Jurkat, Clone E6-1 (cell line): ENCODE measurements around the gene IQGAP2.

Experiments used
- DNase-seq: peaks from one replicate; pipeline ENCODE4 v3.0.0-alpha.2; 2011; ENCODE audit warnings: low read depth, low spot score
- H3K4me3 ChIP-seq: 2 replicates; pipeline ENCODE4 v1.5.1; 2011; ENCODE audit warnings: mild to moderate bottlenecking, low read length, control low read depth, moderate library complexity

IQGAP2 gene

DNA sequence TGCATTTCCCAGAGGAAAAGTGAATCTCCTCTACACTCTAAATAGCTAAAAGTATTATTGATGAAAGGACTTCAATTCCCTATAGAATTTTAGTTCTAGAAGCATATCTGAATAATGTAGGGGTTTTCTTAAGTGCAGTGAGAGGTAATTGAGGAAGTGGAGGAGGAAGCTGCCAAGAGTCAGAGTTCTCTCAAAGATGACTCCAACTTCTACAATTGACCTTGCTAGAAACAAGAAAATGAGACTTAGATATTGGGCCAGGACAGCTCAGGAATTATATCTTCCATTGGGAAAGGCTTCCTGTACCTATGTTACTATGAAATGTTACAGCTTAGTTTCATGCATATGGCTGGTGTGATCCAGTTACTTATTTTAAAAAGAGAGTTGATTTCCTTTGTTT lies 302.5 kb downstream of the IQGAP2 start:
- DNase-seq = no peak

DNA sequence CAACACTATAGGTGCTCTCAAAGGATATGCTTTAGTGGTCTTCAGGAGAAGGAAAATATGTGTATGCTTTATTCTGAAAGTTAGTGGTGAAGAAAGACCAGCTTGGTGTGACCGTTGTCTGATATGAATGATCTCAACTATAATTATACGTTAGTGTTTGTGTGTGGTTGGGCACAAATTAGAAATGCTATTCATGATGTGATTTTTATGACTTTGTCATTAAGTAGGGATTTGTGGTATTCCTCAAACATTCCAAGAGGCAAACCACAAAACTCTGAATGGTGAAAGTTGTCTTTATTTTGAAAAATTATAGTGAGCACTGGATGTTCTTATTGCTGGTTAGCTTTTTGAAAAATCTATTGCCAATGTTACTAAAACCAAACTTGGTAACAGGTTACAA lies 306.7 kb downstream of the IQGAP2 start:
- no peak overlapping the region for H3K4me3 ChIP-seq
- no peak for DNase-seq

More for the DNA sequence above, 302.5 kb downstream of the IQGAP2 start:
- H3K4me3 ChIP-seq = no peak overlapping the region

DNA sequence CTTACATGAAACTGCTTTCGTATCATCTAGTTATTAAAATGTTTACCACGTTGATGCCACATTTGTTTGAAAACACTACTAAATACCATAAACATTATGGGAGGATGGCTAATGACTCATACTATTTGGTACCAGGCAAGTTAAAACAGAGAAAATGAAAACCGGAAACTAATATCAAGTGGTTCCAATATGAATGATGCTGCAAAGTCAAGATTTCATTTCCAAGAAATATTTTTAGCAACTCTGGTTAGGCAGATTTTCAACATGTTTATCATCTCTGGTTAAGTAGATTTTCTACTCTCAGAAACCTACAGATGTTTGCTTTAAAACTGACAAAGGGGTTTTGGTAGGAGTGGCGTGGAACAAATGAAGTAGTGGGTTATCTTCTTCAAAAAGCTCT lies 307.9 kb downstream of the IQGAP2 start:
- DNase-seq = no peak
- no peak overlapping the region for H3K4me3 ChIP-seq

DNA sequence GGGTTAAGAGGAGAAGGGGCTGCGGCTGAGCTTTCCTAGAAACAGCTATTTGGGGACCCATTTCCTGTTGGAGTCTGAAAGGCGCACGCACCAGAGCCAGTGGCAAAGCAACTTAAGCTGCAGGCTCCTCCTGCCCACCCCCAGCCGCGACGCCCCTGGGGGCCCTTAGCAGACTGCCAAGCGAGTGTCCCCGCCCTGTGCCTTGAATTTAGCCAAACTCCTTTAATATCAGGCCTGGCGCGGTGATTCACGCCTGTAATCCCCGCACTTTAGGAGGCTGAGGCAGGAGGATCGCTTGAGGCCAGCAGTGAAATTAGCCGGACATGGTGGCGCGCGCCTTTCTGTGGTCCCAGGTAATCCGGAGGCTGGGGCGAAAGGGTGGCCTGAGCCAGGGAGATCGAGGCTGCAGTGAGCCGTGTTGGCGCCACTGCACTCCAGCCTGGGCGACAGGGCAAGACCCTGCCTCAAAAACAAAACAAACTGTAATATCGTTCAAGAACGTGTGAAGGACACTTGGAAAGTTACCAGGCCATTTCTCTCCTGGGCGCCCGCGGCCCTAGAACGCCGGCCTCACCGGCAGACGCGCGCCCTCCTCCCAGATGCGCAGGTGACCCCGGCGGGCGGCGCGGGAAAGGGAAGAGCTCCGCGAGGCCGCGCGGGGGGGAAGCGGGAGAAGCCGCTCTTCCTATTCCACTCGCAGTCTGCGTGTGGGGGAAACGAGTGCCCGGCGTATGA lies 311.8 kb downstream of the IQGAP2 start:
- no peak for DNase-seq
- H3K4me3 ChIP-seq = peak overlapping the region; percentile 71

DNA sequence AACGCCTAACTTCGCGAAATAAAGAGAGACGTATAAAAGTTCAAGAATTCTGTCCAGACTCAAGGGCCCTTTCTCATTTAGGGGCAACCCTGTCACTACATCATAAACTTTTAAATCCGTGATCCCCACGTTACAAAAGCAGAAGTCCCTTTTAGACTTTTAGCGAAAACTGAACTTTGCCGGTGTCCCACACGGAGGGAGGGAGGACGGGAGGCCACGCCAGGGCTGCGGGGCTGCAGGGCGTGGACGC lies 312.3 kb downstream of the IQGAP2 start:
- peak overlapping the region; percentile 71 for H3K4me3 ChIP-seq
- no peak for DNase-seq

DNA sequence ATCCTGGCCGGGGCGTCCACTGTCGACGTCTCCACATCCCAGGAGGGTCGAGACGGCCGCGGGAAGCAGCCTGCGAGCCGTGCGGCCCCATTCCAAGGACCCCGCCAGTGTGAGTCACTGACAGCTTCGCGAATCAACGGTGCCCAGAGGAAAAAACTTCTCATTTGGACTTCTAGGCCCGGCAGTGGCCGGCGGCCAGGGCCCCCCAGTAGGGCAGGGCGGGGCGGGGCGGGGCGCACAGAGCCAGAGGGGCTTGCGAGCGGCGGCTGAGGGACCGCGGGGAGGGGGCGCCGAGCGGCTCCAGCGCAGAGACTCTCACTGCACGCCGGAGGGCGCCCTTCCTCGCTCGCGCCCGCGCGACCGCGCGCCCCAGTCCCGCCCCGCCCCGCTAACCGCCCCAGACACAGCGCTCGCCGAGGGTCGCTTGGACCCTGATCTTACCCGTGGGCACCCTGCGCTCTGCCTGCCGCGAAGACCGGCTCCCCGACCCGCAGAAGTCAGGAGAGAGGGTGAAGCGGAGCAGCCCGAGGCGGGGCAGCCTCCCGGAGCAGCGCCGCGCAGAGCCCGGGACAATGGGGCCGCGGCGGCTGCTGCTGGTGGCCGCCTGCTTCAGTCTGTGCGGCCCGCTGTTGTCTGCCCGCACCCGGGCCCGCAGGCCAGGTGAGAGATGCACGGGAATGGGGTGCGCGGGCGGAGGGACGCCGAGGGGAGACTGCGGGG lies 312.8 kb downstream of the IQGAP2 start, which contains the start of gene F2R:
Gene F2R (plus strand): TSS at position 391 of the 720 bp plus-strand sequence. CDS start 182 bp downstream, at position 573.
- peak; percentile 33 for DNase-seq

DNA sequence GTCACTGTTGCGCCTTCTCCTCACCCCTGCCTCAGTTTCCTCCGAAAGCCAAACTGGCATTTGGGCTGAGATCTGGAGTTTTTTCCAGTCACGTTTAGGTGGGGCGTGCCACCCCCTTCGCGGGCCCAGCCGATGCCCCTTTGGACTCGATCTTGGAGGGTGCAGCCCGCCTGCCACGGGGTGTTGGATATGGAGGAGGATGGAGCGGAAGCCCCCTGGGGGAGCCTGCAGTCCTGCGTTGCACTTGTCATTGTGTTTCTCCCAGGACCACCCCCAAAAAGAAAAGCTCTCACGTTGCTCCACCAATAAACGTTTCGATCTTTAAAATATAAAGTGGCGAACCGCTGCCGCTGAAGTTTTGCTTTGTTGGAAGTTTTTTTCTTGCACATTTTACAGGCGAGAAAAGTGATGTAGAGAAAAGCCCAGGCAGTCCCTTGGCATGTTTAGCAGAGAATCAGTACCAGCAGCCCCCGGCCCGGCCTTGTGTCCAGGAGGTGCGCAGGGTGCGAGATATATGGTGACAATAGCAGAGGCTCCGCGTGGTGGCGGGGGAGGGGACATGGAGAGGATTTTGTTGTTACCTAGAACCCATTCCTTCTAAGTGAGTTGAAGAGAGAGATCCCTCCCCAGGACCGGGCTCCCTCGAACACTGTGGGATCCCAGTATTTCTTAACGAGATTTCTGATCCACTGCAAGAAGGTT lies 313.5 kb downstream of the IQGAP2 start:
- peak overlapping the region; percentile 71 for H3K4me3 ChIP-seq
- DNase-seq = no peak

More for the DNA sequence above, 312.8 kb downstream of the IQGAP2 start, which contains the start of gene F2R:
- H3K4me3 ChIP-seq = peak within 1 kb of the TSS; percentile 71

DNA sequence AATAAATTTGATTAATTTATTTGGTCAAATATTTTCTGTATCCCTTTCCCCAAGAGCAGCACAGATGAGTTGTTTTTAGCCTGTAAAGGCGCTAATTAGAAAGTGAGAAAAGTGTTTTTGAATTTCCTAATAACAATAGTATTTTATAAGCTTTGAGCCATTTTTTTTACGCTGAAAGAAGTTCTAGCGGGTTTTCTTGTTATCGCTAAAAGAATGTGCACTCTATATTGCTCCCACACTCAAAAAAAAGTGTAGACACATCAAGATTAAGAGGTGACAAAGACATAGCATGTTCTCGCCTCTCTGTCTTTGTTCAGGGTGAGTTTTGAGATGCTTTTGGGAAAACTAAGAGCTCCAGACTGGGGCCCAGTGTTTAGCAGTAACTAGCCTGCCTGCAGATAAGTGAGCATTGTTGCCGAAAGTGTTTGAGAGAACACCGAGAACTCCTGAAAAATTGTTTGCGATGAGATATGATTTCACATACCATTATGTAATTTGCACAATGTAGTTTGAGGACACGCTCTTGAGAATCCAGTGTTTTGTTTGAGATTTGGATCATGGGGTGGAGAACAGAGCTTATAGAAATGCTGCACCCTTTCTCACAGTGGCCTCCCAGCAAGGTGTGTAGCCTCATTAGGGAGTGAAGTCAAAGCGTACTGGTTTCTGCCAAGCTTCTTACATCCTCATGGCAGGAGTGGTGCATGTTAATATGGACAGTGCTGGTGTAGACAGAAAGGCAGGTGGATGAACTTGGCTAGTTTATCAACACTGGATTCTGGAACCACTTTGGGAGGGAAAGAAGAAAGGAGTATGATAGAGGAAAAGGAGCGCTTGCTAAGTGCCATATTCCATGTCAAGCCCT lies 314.4 kb downstream of the IQGAP2 start:
- DNase-seq = no peak

DNA sequence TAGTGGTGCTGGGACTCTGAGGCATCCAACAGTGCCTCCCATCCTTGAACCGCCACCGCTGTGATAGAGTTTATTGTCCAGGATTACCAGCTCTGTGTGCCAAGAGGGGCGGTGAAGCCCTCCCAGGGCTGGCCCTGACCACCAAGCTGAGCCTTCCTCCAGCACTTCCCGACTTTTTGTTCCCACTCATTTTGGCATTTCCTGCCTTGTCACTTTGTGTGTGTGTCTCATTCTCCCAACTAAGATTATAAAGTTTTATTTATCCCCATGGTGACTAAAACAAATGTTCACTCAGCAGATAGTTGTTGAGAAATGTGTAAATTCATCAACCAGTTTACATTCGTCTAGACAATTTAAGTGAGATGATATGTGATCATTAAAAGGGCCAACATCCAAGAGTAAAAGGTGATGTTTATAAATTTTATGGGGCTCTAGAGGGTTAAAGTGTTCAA lies 315.3 kb downstream of the IQGAP2 start:
- DNase-seq = no peak
- no peak overlapping the region for H3K4me3 ChIP-seq

More for the DNA sequence above, 314.4 kb downstream of the IQGAP2 start:
- no peak overlapping the region for H3K4me3 ChIP-seq

DNA sequence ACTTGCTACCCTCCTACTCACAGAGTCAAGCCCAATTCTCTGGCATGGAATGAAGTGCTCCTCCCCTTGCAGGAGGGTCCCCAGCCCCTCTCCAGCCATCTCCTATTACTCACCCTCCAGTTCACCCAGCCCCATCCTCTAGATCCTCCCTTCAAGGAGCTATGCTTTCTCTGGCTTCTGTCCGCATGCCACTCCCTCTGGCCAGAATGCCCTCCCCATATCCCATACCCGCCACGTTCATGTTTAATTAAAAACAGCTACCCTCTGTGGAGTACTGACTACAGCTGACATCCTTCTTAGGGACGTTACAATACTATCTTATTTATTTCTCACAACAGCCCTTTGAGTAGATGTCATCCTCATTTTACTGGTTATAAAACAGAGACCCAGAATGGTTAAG lies 315.8 kb downstream of the IQGAP2 start:
- H3K4me3 ChIP-seq = no peak overlapping the region
- no peak for DNase-seq

DNA sequence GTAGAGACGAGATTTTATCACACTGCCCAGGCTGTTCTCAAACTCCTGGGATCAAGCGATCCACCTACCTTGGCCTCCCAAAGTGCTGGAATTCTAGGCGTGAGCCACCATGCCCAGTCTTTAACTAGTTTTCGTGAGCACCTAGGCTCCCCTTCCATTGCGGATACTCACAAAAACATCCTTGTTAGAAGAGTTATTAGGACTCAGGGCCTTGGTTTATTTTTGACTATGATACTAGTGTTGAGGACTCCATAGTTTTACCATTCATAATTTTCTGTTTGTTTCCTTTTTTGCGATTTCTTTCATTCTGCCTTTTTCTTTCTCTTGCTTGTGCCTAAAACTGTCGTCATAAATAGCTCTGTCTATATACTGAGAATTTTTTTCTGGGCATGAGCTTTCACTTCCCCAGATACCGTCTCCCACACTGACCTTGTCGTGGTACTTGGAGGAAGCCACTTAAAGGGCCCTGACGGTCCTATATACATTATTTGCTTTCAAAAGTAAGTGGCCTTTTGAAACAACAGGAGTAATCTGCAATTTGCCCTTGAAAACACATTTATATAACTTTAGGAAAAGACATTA lies 318.0 kb downstream of the IQGAP2 start:
- no peak overlapping the region for H3K4me3 ChIP-seq
- no peak for DNase-seq

DNA sequence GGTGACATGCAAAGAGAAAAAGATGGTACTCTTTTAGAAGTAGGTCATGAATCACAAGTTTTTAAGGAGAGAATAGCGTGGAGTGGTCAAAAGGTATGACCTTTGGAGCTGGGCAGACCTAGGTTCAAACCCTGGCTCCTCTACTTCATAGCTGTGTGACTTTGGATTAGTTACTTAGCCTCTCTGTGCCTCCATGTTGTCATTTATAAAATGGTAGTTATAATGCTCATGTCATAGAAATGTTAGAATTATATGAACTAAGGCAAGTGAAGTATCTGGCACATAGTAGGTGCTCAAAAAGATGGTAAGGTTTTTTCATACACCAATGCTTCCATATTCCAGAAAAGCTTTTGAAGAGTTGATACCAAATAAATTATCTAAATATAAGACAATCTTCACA lies 320.2 kb downstream of the IQGAP2 start:
- no peak overlapping the region for H3K4me3 ChIP-seq
- DNase-seq = no peak

DNA sequence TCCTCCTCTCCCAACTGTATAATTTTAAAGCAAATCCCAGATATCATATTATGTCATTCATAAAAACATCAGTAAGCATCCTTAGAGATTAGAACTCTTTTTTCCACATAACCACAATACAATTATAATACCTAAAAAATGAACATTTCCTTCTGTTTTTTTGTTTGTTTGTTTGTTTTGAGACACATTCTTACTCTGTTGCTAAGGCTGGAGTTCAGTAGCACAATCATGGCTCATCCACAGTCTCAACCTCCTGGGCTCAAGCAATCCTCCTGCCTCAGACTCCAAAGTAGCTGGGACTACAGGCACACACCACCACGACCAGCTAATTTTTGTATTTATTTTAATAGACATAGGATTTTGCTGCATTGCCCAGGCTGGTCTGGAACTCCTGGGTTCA lies 320.8 kb downstream of the IQGAP2 start:
- no peak overlapping the region for H3K4me3 ChIP-seq

DNA sequence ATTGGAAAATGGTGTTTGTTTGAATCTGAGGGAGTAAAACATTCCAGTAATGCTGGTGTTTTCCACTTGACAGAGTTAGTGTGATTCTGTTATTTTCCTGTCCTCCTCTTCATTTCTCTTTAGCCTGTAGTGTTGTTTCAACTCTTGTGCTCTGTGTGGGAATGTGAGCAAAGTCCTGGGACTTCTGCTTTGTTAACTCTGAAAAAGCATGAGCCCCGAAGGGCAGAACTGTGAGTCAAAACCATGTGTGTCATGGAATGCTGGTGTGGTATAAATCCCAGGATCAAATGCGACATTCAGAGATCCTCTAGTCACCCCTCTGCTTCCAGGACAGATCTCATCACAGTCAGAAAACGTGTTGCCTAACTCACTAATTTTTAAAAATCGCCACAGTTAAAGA lies 321.8 kb downstream of the IQGAP2 start:
- DNase-seq = no peak
- H3K4me3 ChIP-seq = no peak overlapping the region

More for the DNA sequence above, 320.8 kb downstream of the IQGAP2 start:
- no peak for DNase-seq

DNA sequence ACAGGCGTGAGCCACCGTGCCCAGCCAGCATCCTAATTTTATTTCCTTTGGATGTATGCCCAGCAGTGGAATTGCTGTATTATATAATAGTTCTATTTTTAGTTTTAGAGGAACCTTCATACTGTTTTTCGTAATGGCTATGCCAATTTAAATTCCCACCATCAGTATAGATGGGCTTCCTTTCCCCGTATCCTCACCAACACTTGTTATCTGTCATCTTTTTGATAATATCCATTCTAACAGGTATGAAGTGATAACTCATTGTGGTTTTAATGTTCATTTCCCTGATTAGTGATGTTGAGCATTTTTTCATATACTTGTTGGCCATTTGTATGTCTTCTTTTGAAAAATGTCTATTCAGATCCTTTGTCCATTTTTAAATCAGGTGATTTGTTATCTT lies 325.9 kb downstream of the IQGAP2 start:
- H3K4me3 ChIP-seq = no peak overlapping the region
- DNase-seq = no peak

DNA sequence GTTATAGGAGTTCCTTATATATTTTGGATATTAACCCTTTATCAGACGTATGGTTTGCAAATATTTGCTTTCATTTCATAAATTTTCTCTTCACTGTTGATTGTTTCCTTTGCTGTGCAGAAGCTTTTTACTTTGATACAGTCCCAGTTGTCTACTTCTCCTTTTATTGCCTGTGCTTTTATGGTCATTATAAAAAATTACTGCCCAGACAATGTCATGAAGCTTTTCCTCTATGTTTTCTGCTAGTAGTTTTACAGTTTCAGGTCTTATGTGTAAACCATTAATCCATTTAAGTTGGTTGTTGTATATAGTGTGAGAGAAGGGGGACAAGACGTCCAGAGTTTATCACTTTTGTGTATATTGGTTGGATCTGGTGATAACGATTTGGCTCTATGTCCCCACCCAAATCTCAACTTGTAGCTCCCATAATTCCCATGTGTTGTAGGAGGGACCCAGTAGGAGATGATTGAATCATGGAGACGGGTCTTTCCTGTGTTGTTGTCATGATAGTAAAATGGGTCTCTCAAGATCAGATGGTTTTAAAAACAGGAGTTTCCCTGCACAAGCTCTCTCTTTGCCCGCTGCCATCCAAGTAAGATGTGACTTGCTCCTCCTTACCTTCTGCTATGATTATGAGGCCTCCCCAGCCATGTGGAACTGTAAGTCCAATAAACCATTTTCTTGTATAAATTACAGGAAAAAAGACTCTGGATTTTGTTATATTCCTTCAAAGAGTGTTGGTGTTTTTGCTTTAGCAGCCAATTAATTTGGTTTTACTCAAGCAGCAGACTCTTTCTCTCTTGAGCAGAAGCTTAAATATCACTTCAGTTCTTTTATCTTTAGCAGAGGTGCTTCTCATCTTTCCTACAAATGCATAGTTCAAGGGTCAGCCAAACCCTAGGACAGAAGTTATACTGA lies 326.5 kb downstream of the IQGAP2 start:
- no peak overlapping the region for H3K4me3 ChIP-seq
- no peak for DNase-seq

DNA sequence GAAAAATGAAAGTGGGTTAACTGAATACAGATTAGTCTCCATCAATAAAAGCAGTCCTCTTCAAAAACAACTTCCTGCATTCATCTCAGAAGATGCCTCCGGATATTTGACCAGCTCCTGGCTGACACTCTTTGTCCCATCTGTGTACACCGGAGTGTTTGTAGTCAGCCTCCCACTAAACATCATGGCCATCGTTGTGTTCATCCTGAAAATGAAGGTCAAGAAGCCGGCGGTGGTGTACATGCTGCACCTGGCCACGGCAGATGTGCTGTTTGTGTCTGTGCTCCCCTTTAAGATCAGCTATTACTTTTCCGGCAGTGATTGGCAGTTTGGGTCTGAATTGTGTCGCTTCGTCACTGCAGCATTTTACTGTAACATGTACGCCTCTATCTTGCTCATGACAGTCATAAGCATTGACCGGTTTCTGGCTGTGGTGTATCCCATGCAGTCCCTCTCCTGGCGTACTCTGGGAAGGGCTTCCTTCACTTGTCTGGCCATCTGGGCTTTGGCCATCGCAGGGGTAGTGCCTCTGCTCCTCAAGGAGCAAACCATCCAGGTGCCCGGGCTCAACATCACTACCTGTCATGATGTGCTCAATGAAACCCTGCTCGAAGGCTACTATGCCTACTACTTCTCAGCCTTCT lies 329.4 kb downstream of the IQGAP2 start:
- no peak overlapping the region for H3K4me3 ChIP-seq

More for the DNA sequence above, 329.4 kb downstream of the IQGAP2 start:
- DNase-seq = no peak
